Lower lobe of right lung (tissue), 2 donors: ENCODE data around the gene FBXO7. TPM values are rescaled to one million over a fixed set of nuclear protein-coding genes. Genes with fewer than 3 reads are reported as not detected.

Experiments
- ATAC-seq, 2 donors: fragments of 200-7000 bp; cut with Tn5 transposase; one replicate each; pipeline ENCODE4 v1.9.1; 2020 to 2022; ENCODE audit warnings: mild to moderate bottlenecking in 2 of 2, moderate library complexity in 2 of 2
- DNase-seq: peaks from one replicate; pipeline ENCODE4 v3.0.0-alpha.2; 2020
- H3K27ac ChIP-seq: fragments of 200-600 bp; one replicate; pipeline ENCODE4 v1.8.0; 2022
- H3K27me3 ChIP-seq: fragments of 200-600 bp; one replicate; pipeline ENCODE4 v1.8.0; 2022; ENCODE audit warnings: low read depth
- H3K36me3 ChIP-seq: fragments of 200-600 bp; one replicate; pipeline ENCODE4 v1.8.0; 2022; ENCODE audit warnings: mild to moderate bottlenecking
- H3K4me1 ChIP-seq: fragments of 200-600 bp; one replicate; pipeline ENCODE4 v1.8.0; 2022
- H3K4me3 ChIP-seq: fragments of 200-600 bp; one replicate; pipeline ENCODE4 v1.8.0; 2022; ENCODE audit warnings: mild to moderate bottlenecking
- H3K9me3 ChIP-seq: fragments of 200-600 bp; one replicate; pipeline ENCODE4 v1.8.0; 2022
- CTCF ChIP-seq: fragments of 200-600 bp; IDR thresholded peaks from one replicate; pipeline ENCODE4 v1.8.0; 2022; ENCODE audit warnings: antibody characterized with exemption, mild to moderate bottlenecking
- intact Hi-C: fragments of 100-400 bp; cut with DNase I; formaldehyde crosslinking; loops from one replicate; pipeline ENCODE4 v1.11.0; 2022
- total RNA-seq: library from RNA; stranded (reverse); fragmentation: NEBNext Ultra II Directional; extraction: Animal tissue kit (Norgen Biotek cat#: 25700); gene quantifications from one replicate; pipeline ENCODE4 v1.2.1, GENCODE V29; 2021
- donor health status: DM: no; HTN: yes; CAD: no; lungs with severe emphysema.

The FBXO7 gene
- total RNA-seq, 1 donor from 2014 or later, result 93.2 TPM

- no peak for ATAC-seq
- H3K9me3 ChIP-seq, result no peaks in the 10 kb centered on the region
- DNase-seq, result no peak
- H3K4me1 ChIP-seq, result no peaks in the 10 kb centered on the region
- H3K27me3 ChIP-seq, result no peaks in the 10 kb centered on the region
- intact Hi-C loops, result loop anchor here (10.0 kb wide), 2 partner anchors 273 to 463 kb away; no protein-coding TSS in a partner anchor
- no peak overlapping the region for H3K4me3 ChIP-seq
- no peak for TF ChIP-seq CTCF
- H3K36me3 ChIP-seq, result no peaks in the 10 kb centered on the region
- no peak overlapping the region for H3K27ac ChIP-seq
These were observed 47.6 kb downstream of the FBXO7 start for GRCh38 chr22:32522237-32522636.

GRCh38 chr22:32527756-32528155 is 53.1 kb downstream of the FBXO7 start:
- ATAC-seq, result no peak
- Histone ChIP-seq H3K27me3 (no peaks in the 10 kb centered on the region), H3K9me3 (no peaks in the 10 kb centered on the region), H3K4me3 (no peak overlapping the region), H3K4me1 (peaks cover 34% of the 10 kb centered on the region), H3K27ac (no peak overlapping the region), H3K36me3 (no peaks in the 10 kb centered on the region)
- TF ChIP-seq CTCF, result no peak
- DNase-seq, result no peak
- intact Hi-C loops, result loop anchor here (10.0 kb wide), 2 partner anchors 267 to 457 kb away; no protein-coding TSS in a partner anchor

GRCh38 chr22:32528316-32528715 is 53.7 kb downstream of the FBXO7 start:
- intact Hi-C loops, result loop anchor here (10.0 kb wide), 2 partner anchors 266 to 456 kb away; no protein-coding TSS in a partner anchor
- no peak for ATAC-seq
- Histone ChIP-seq H3K36me3 (no peaks in the 10 kb centered on the region), H3K4me3 (no peak overlapping the region), H3K4me1 (peaks cover 39% of the 10 kb centered on the region), H3K27me3 (no peaks in the 10 kb centered on the region), H3K9me3 (no peaks in the 10 kb centered on the region), H3K27ac (no peak overlapping the region)
- no peak for DNase-seq
- TF ChIP-seq CTCF, result no peak

GRCh38 chr22:32528984-32529982 is 54.7 kb downstream of the FBXO7 start:
- intact Hi-C loops, result loop anchor here (10.0 kb wide), 2 partner anchors 266 to 456 kb away; no protein-coding TSS in a partner anchor
- Histone ChIP-seq H3K4me1 (peaks cover 49% of the 10 kb centered on the region), H3K27ac (peak overlapping the region; percentile 75), H3K4me3 (no peak overlapping the region), H3K27me3 (no peaks in the 10 kb centered on the region), H3K36me3 (no peaks in the 10 kb centered on the region), H3K9me3 (no peaks in the 10 kb centered on the region)
- peak; percentile 88 for TF ChIP-seq CTCF
- DNase-seq, result peak; percentile 84
- ATAC-seq, result peak; percentile 84 to 86

- Histone ChIP-seq H3K9me3 (no peaks in the 10 kb centered on the region), H3K36me3 (no peaks in the 10 kb centered on the region), H3K27ac (peak overlapping the region; percentile 75), H3K4me3 (no peak overlapping the region), H3K27me3 (no peaks in the 10 kb centered on the region), H3K4me1 (peaks cover 50% of the 10 kb centered on the region)
- ATAC-seq (no peak), DNase-seq (no peak)
- TF ChIP-seq CTCF, result no peak
- intact Hi-C loops, result no loop called here
These were observed 56.6 kb downstream of the FBXO7 start for GRCh38 chr22:32531228-32531627.
